Peyer's patch (tissue), 4 donors: ENCODE data around the gene CNST. TPM values are rescaled to one million over a fixed set of nuclear protein-coding genes. Genes with fewer than 3 reads are reported as not detected.
"Not testable (repeated sequence)": the region's sequence is repeated elsewhere in the genome, so short reads cannot be mapped to it uniquely, and the experiment has no call there.

Source experiments
- DNase-seq, 3 donors: peaks; one replicate each; pipeline ENCODE4 v3.0.0-alpha.2; 2017 to 2019
- H3K27ac ChIP-seq, 4 donors: fragments of 200-600 bp; sonication (generic); one replicate each; pipeline ENCODE4 v1.5.1; 2016 to 2019
- H3K27me3 ChIP-seq, 2 donors: fragments of 200-600 bp; sonication (generic); one replicate each; pipeline ENCODE4 v1.5.1; 2019
- H3K36me3 ChIP-seq, 3 donors: fragments of 200-600 bp; sonication (generic); one replicate each; pipeline ENCODE4 v1.5.1; 2016 to 2019
- H3K4me1 ChIP-seq, 4 donors: fragments of 200-600 bp; sonication (generic); one replicate each; pipeline ENCODE4 v1.5.1; 2016 to 2019
- H3K4me3 ChIP-seq, 4 donors: fragments of 200-600 bp; sonication (generic); 1 replicate in 3 of 4; 2 replicates in 1 of 4; pipeline ENCODE4 v1.5.1; 2016 to 2019; ENCODE audit warnings: mild to moderate bottlenecking in 1 of 4
- H3K9me3 ChIP-seq, 4 donors: fragments of 200-600 bp; sonication (generic); one replicate each; pipeline ENCODE4 v1.5.1; 2016 to 2019; ENCODE audit warnings: mild to moderate bottlenecking in 1 of 4
- POLR2A ChIP-seq, 2 donors: fragments of 450-650 bp; IDR thresholded peaks; one replicate each; pipeline ENCODE4 v1.5.1; 2017; ENCODE audit warnings: antibody characterized with exemption in 2 of 2, mild to moderate bottlenecking in 2 of 2, moderate library complexity in 2 of 2
- total RNA-seq, 4 donors: library from RNA; depleted of rRNA; stranded (reverse); fragments of >200 nt; gene quantifications; one replicate each; pipeline ENCODE4 v1.1.0, GENCODE V29; 2016
- TF ChIP-seq, protein P1 (sequence below), 6 experiments: fragments of 450-650 bp in 4 of 6; fragments of 200-600 bp in 2 of 6; sonication (generic) in 1 of 6; IDR thresholded peaks; one replicate each; pipeline ENCODE4 v1.5.1; 2017 to 2019; ENCODE audit warnings: antibody characterized with exemption in 6 of 6, mild to moderate bottlenecking in 3 of 6, moderate library complexity in 1 of 6

The CNST gene
- total RNA-seq, 4 donors from 2014 or later, result 62.0 to 75.7 (median 69.8) TPM

DNA sequence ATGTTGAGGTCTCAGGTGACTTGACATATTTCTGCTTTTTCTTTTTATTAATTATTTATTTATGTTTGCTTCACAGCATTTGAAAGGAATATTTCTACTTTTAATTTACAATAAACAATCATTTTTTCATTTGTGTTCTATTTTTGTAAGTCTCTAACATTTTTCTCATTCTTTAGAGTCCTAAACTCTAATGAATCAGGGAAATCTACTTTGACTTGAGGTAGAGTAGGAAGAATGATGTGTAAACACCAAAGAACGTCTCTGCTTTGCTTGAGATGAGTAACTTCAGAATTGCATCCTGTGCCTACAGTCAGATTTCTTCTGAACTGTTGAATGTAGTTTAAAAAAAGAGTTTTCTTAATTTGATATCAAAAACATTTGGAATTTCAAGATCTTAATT lies 65.2 kb downstream of the CNST start:
- Histone ChIP-seq H3K9me3 (no peaks in the 10 kb centered on the region), H3K36me3 (peaks cover 0 to 36% (median 3%) of the 10 kb centered on the region in 3 donors), H3K27me3 (no peaks in the 10 kb centered on the region), H3K27ac (no peak overlapping the region), H3K4me1 (no peaks in the 10 kb centered on the region), H3K4me3 (no peak overlapping the region)
- TF ChIP-seq POLR2A (IDR thresholded peaks at IDR 0.05), result no peak
- TF ChIP-seq, protein P1, sequence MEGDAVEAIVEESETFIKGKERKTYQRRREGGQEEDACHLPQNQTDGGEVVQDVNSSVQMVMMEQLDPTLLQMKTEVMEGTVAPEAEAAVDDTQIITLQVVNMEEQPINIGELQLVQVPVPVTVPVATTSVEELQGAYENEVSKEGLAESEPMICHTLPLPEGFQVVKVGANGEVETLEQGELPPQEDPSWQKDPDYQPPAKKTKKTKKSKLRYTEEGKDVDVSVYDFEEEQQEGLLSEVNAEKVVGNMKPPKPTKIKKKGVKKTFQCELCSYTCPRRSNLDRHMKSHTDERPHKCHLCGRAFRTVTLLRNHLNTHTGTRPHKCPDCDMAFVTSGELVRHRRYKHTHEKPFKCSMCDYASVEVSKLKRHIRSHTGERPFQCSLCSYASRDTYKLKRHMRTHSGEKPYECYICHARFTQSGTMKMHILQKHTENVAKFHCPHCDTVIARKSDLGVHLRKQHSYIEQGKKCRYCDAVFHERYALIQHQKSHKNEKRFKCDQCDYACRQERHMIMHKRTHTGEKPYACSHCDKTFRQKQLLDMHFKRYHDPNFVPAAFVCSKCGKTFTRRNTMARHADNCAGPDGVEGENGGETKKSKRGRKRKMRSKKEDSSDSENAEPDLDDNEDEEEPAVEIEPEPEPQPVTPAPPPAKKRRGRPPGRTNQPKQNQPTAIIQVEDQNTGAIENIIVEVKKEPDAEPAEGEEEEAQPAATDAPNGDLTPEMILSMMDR (IDR thresholded peaks at IDR 0.05), result no peak
- DNase-seq, result no peak

DNA sequence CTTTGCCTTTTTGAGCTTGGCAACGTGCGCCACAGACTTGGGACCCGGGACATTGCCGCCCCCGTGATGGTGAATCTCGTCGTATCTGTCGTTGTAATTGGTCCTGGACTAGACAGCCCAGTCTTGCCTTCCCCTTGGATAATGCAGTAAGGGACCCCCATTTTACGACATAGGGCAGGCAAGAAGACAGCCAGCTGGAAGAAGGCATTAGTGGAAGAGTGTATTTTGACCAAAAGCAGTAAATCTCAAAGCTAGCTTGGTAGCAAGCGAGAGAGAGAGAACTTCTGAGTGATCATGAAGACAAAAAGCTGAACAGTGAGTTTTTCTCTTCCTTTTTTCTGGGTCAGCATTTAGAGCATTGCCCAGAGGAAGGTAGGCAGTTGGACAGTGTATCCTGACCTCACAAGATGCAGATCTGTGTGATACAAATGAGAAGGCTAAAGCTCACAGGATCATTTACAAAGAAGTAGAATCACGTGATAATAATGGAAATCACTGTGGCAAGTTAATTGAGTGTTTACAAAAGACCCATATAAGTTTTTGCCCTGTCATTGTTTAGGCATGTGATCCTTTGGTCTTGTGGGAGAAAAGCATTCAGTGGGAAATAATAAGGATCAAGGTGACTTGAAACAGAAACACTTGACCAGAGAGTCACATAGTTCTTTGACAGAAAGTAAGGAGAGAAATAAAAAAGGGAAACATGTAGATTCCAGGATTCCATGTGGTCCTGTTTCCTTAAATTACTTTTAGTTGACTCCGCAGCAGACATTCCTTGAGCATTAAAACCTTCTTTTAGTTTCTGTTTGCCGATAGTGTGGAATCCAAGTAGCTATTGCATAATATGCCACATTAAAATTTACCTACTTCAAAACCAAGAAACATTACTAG lies 66.3 kb downstream of the CNST start:
- no peak for TF ChIP-seq POLR2A (IDR thresholded peaks at IDR 0.05)
- TF ChIP-seq, protein P1 (IDR thresholded peaks at IDR 0.05), result no peak
- DNase-seq, result no peak
- Histone ChIP-seq H3K27ac (peak overlapping the region in 1 of 4 donors; percentile 53), H3K4me3 (no peak overlapping the region), H3K4me1 (no peaks in the 10 kb centered on the region), H3K27me3 (no peaks in the 10 kb centered on the region), H3K36me3 (peaks cover 0 to 36% (median 3%) of the 10 kb centered on the region in 3 donors), H3K9me3 (no peaks in the 10 kb centered on the region)

DNA sequence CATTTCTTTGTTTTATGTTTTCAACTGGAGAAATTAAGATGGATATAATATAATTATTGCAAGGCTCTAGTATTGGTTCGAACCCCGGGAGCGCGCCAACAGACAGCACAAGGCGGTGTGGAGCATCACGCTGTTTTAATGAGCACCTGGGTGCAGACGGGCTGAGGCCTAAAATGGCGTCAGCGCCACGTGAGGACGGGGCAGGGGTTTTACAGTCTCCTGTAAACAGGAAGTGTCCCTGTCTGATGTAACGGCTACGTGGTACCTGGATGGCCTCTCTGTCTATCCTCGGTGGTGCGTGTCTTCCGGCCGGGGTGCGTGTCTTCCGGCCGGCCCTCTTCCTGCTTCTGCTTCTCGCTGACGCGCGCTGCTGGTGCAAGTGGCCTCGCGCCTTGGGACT lies 68.4 kb downstream of the CNST start:
- not testable (repeated sequence) for H3K9me3 ChIP-seq, H3K4me1 ChIP-seq, H3K4me3 ChIP-seq, DNase-seq, H3K27ac ChIP-seq, H3K27me3 ChIP-seq
- H3K36me3 ChIP-seq, result peaks cover 0 to 48% (median 3%) of the 10 kb centered on the region in 3 donors

DNA sequence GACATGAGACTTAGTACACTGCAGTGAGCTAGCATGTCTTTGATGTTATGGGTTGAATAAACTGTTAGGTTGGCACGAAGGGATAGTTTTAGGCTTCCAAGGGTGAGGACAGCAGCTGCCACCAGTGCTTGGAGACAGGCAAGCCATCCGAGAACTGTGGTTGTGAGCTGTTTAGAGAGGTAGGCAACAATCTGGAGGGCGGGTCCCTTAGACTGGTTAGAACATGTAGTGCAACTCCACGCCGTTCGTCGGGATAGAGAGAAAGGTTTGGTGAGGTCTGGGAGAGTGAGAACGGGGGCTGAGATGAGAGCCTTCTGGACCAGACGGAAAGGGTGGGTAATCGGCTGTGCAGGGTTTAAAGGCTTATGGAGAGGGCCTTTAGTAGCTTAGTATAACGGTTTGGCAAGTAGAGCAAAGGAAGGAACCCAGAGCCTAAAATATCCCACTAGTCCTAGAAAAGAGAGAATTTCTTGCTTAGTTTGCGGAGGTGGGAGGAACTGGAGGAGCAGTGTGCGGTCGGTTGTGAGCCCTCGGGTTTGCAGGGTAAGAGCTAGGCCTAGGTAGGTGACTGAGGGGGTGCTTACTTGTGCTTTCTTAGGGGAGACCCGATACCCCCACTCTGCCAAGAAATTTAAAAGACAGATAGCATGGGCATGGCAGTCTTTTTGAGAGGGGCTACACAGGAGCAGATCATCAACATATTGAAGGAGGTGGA lies 72.8 kb downstream of the CNST start:
- Histone ChIP-seq H3K9me3 (no peaks in the 10 kb centered on the region), H3K27ac (no peak overlapping the region), H3K4me3 (no peak overlapping the region), H3K36me3 (peaks cover 0 to 58% (median 3%) of the 10 kb centered on the region in 3 donors), H3K27me3 (no peaks in the 10 kb centered on the region), H3K4me1 (peaks cover 0 to 13% (median 0%) of the 10 kb centered on the region in 4 donors)
- DNase-seq, result no peak
- no peak for TF ChIP-seq POLR2A (IDR thresholded peaks at IDR 0.05)
- TF ChIP-seq, protein P1 (IDR thresholded peaks at IDR 0.05), result no peak

DNA sequence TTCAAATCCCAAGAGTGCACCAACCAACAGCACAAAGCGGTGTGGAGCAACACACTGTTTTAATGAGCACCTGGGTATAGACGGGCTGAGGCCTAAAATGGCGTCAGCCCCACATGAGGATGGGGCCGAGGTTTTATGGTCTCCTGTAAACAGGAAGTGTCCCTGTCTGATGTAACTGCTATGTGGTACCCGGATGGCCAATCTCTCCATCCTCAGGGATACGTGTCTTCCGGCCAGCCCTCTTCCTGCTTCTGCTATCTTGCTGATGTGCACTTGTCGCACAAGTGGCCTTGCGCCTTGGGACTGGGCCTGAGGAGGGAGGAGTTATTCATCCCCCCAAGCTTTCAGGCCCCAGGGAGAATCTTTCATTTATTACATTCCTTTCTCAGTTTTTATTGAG lies 73.5 kb downstream of the CNST start:
- Histone ChIP-seq H3K4me1 (peaks cover 0 to 13% (median 0%) of the 10 kb centered on the region in 4 donors), H3K27me3 (no peaks in the 10 kb centered on the region), H3K9me3 (no peaks in the 10 kb centered on the region), H3K27ac (no peak overlapping the region), H3K4me3 (no peak overlapping the region), H3K36me3 (peaks cover 0 to 58% (median 0%) of the 10 kb centered on the region in 3 donors)
- DNase-seq, result no peak
- TF ChIP-seq, protein P1 (IDR thresholded peaks at IDR 0.05), result no peak
- no peak for TF ChIP-seq POLR2A (IDR thresholded peaks at IDR 0.05)

DNA sequence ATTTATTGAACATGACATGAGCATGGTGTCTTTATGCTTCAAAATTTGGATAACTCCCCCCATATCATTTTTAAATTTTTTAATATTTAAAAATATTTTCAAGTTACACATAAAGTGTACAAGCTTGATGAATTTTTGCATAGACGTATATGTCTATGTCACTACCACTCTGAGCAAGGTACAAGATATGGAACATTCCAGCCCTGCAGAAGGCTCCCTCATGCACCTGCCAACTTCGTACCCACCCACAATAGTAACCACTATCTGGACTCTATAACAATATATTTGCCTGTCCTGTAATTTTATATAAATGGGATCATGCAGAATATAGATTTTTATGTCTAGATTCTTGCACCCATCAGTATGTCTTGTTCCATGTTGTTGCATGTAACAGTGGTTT lies 74.5 kb downstream of the CNST start:
- Histone ChIP-seq H3K27me3 (no peaks in the 10 kb centered on the region), H3K4me1 (peaks cover 0 to 13% (median 0%) of the 10 kb centered on the region in 4 donors), H3K36me3 (peaks cover 0 to 61% (median 0%) of the 10 kb centered on the region in 3 donors), H3K27ac (no peak overlapping the region), H3K4me3 (no peak overlapping the region), H3K9me3 (no peaks in the 10 kb centered on the region)
- TF ChIP-seq POLR2A (IDR thresholded peaks at IDR 0.05), result no peak
- TF ChIP-seq, protein P1 (IDR thresholded peaks at IDR 0.05), result no peak
- no peak for DNase-seq
